Immature natural killer cell (primary cell): Measurements from ENCODE around the gene WFDC5. TPM values are rescaled to one million over a fixed set of nuclear protein-coding genes. Genes with fewer than 3 reads are reported as not detected.

Source experiments
- DNase-seq, 3 donors: peaks; one replicate each; pipeline ENCODE4 v3.0.0; 2022; ENCODE audit warnings: mixed read lengths in 1 of 3
- H3K27ac Mint-ChIP-seq, 6 donors: one replicate each; pipeline ENCODE4 v1.8.0; 2020; ENCODE audit warnings: mixed read lengths in 6 of 6, mild to moderate bottlenecking in 5 of 6, inconsistent platforms in 4 of 6, moderate library complexity in 3 of 6
- H3K27me3 Mint-ChIP-seq, 3 donors: one replicate each; pipeline ENCODE4 v1.8.0; 2020 to 2021; ENCODE audit warnings: low read depth in 3 of 3, mild to moderate bottlenecking in 3 of 3, mixed read lengths in 3 of 3, moderate library complexity in 3 of 3, inconsistent platforms in 1 of 3
- H3K36me3 Mint-ChIP-seq, 3 donors: one replicate each; pipeline ENCODE4 v1.8.0; 2020; ENCODE audit warnings: mixed read lengths in 3 of 3, inconsistent platforms in 2 of 3, mild to moderate bottlenecking in 2 of 3
- H3K4me1 Mint-ChIP-seq, 2 donors: one replicate each; pipeline ENCODE4 v1.8.0; 2020; ENCODE audit warnings: inconsistent platforms in 2 of 2, mild to moderate bottlenecking in 2 of 2, mixed read lengths in 2 of 2, moderate library complexity in 1 of 2
- H3K4me3 Mint-ChIP-seq, 5 donors: one replicate each; pipeline ENCODE4 v1.8.0; 2020; ENCODE audit warnings: mild to moderate bottlenecking in 5 of 5, mixed read lengths in 5 of 5, inconsistent platforms in 3 of 5, moderate library complexity in 3 of 5
- H3K9me3 Mint-ChIP-seq, 6 donors: one replicate each; pipeline ENCODE4 v1.8.0; 2020; ENCODE audit warnings: mild to moderate bottlenecking in 6 of 6, mixed read lengths in 6 of 6, inconsistent platforms in 4 of 6, moderate library complexity in 3 of 6
- polyA plus RNA-seq, 3 donors: library from polyadenylated mRNA; unstranded; fragments of 300-500 nt; fragmentation: Illumina TruSeq; gene quantifications; one replicate each; pipeline ENCODE4 v1.2.3, GENCODE V29; 2021

Gene WFDC5
- polyA plus RNA-seq, 3 donors from 2014 or later = not detected

DNA sequence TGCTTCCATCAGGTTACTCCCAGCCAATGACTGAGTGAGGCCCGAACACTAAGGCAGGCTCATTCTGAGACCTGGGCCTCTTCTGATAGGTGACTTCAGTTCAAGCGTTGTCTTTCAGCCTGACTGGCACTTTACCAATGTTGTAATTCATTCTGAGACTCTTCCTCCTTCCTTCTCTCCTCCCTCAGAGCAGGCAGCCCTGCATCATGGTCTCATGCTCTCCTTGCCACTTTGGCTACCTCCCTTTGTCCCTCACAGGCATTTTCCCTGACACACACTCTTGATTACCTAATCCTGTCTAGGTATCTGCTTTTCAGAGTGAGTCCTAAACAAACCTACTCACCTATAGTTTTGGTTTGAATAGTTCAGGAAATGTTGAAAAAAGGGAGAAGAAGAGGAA is 21.9 kb upstream of the WFDC5 start:
- DNase-seq = no peak
- no peaks in the 10 kb centered on the region for H3K36me3 Mint-ChIP-seq
- no peaks in the 10 kb centered on the region for H3K4me1 Mint-ChIP-seq
- H3K27me3 Mint-ChIP-seq = peaks cover 0 to 8% (median 3%) of the 10 kb centered on the region in 3 donors
- H3K4me3 Mint-ChIP-seq = no peak overlapping the region
- H3K9me3 Mint-ChIP-seq = no peaks in the 10 kb centered on the region
- H3K27ac Mint-ChIP-seq = no peak overlapping the region

GRCh38 chr20:45128099-45128498 is 13.1 kb upstream of the WFDC5 start:
- no peak overlapping the region for H3K27ac Mint-ChIP-seq
- no peaks in the 10 kb centered on the region for H3K4me1 Mint-ChIP-seq
- peaks cover 9 to 16% (median 12%) of the 10 kb centered on the region in 3 donors for H3K27me3 Mint-ChIP-seq
- DNase-seq = no peak
- no peaks in the 10 kb centered on the region for H3K9me3 Mint-ChIP-seq
- no peaks in the 10 kb centered on the region for H3K36me3 Mint-ChIP-seq
- no peak overlapping the region for H3K4me3 Mint-ChIP-seq

DNA sequence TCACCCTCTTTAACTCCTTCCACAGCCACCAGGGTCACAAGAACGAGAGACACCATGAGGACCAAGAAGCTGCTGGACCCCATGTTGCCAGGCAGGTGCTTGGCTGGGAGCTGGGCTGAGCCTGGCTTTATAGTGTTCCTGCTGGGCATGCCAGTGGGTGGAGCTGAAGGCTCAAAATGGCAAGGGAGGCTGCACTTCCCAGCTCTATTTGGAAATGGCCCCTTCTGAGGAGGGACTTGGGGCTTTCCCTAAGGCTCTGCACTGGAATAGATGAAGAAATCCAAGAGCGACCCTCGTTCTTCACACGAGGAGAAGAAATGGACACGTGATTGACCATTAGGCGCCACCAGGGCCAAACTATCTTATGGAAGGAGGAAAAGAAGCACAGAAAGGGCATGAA is 9.4 kb upstream of the WFDC5 start, which contains the start of gene WFDC12:
TSS of gene WFDC12 (minus strand) at position 101 of the 400 bp plus-strand sequence. CDS start at position 83, 18 bp downstream.
- Mint-ChIP-seq H3K4me3 (no peak within 1 kb of the TSS), H3K36me3 (no peaks in the 10 kb centered on the region), H3K27me3 (peaks cover 2 to 14% (median 10%) of the 10 kb centered on the region in 3 donors), H3K9me3 (no peaks in the 10 kb centered on the region), H3K27ac (no peak within 1 kb of the TSS), H3K4me1 (no peaks in the 10 kb centered on the region)
- no peak for DNase-seq

DNA sequence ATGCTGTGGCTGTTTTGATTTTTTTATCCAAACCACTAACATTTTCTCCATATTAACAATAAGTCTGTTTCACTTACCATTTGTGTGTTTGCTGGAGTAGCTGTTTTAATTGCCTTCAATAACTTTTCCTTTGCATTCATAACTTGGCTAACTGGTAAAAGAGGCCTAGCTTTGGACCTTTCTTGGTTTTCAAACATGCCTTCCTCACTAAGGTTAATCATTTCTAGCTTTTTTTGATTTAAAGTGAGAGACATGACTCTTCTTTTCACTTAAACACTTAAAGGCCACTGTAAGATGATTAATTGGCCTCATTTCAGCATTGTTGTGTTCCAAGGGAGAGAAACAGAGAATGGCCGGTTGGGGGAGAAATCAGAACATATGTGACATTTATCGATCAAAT is 6.4 kb upstream of the WFDC5 start:
- H3K9me3 Mint-ChIP-seq = peaks cover 0 to 1% (median 0%) of the 10 kb centered on the region in 6 donors
- H3K4me1 Mint-ChIP-seq = no peaks in the 10 kb centered on the region
- H3K36me3 Mint-ChIP-seq = no peaks in the 10 kb centered on the region
- peaks cover 4 to 15% (median 11%) of the 10 kb centered on the region in 3 donors for H3K27me3 Mint-ChIP-seq
- H3K4me3 Mint-ChIP-seq = no peak overlapping the region
- no peak for DNase-seq
- no peak overlapping the region for H3K27ac Mint-ChIP-seq

- no peak for DNase-seq
- Mint-ChIP-seq H3K9me3 (peaks cover 0 to 1% (median 0%) of the 10 kb centered on the region in 6 donors), H3K4me3 (no peak overlapping the region), H3K36me3 (no peaks in the 10 kb centered on the region), H3K4me1 (no peaks in the 10 kb centered on the region), H3K27ac (no peak overlapping the region), H3K27me3 (peaks cover 5 to 13% (median 7%) of the 10 kb centered on the region in 3 donors)
Measured at GRCh38 chr20:45119556-45120266, 4.7 kb upstream of the WFDC5 start.

DNA sequence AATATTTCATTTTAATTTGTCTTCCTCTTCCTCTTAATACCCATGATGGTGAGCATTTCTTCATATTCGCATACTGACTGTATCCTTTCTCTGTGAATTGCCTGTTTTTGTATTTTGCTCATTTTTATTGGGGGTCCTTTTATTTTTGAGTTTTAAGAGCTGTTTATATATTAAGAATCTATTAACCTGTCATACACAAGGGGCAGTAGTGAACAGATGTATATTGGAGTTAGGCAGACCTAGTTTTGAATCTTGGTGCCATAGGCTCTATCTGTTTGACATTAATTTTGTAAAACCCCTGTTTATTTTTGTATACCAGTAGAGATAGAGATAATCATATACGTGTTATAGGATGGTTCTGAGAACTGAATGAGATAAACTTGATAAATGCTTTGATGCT is 3.1 kb upstream of the WFDC5 start:
- H3K27me3 Mint-ChIP-seq = peaks cover 2 to 9% (median 7%) of the 10 kb centered on the region in 3 donors
- H3K9me3 Mint-ChIP-seq = peaks cover 0 to 1% (median 0%) of the 10 kb centered on the region in 6 donors
- H3K36me3 Mint-ChIP-seq = no peaks in the 10 kb centered on the region
- no peaks in the 10 kb centered on the region for H3K4me1 Mint-ChIP-seq
- no peak for DNase-seq
- H3K4me3 Mint-ChIP-seq = no peak overlapping the region
- H3K27ac Mint-ChIP-seq = no peak overlapping the region

- Mint-ChIP-seq H3K4me1 (no peaks in the 10 kb centered on the region), H3K4me3 (no peak overlapping the region), H3K27ac (no peak overlapping the region), H3K36me3 (no peaks in the 10 kb centered on the region), H3K27me3 (peaks cover 3 to 10% (median 7%) of the 10 kb centered on the region in 3 donors), H3K9me3 (peaks cover 0 to 1% (median 0%) of the 10 kb centered on the region in 6 donors)
- no peak for DNase-seq
Measured at GRCh38 chr20:45117581-45117980, 2.6 kb upstream of the WFDC5 start.

DNA sequence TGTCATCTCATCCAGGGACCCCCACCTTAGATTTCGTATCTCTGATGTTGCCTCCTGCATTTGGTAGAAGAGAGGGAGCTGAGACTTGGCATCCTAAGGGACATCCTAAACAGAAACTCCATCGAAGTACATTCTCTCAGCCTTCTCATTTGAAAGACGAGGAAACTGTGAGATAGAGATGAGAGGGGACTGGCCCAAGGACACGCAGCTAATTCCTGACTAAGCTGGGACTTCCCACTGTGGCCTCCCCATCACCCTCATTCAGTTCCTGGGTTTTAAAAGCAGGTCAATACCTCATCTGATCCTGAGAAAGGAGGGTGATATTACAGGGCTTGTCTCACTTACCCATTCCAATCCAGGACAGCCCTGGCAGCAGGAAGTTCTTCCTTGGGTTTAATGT is 855 bp upstream of the WFDC5 start:
- no peak for DNase-seq
- Mint-ChIP-seq H3K4me3 (no peak overlapping the region), H3K27me3 (peaks cover 3 to 13% (median 7%) of the 10 kb centered on the region in 3 donors), H3K9me3 (peaks cover 0 to 1% (median 0%) of the 10 kb centered on the region in 6 donors), H3K4me1 (no peaks in the 10 kb centered on the region), H3K36me3 (no peaks in the 10 kb centered on the region), H3K27ac (no peak overlapping the region)

GRCh38 chr20:45115386-45115774 is 406 bp upstream of the WFDC5 start:
- no peak overlapping the region for H3K4me3 Mint-ChIP-seq
- H3K4me1 Mint-ChIP-seq = no peaks in the 10 kb centered on the region
- no peak overlapping the region for H3K27ac Mint-ChIP-seq
- DNase-seq = no peak
- H3K27me3 Mint-ChIP-seq = peaks cover 3 to 13% (median 7%) of the 10 kb centered on the region in 3 donors
- H3K36me3 Mint-ChIP-seq = no peaks in the 10 kb centered on the region
- H3K9me3 Mint-ChIP-seq = peaks cover 0 to 1% (median 0%) of the 10 kb centered on the region in 6 donors

- Mint-ChIP-seq H3K4me1 (no peaks in the 10 kb centered on the region), H3K27ac (no peak overlapping the region), H3K4me3 (no peak overlapping the region), H3K9me3 (peaks cover 0 to 1% (median 0%) of the 10 kb centered on the region in 6 donors), H3K27me3 (peaks cover 2 to 10% (median 5%) of the 10 kb centered on the region in 3 donors), H3K36me3 (no peaks in the 10 kb centered on the region)
- no peak for DNase-seq
Measured at GRCh38 chr20:45113865-45114264, 1.1 kb downstream of the WFDC5 start.

GRCh38 chr20:45112754-45113153 is 2.2 kb downstream of the WFDC5 start:
- Mint-ChIP-seq H3K4me3 (no peak overlapping the region), H3K36me3 (no peaks in the 10 kb centered on the region), H3K9me3 (peaks cover 0 to 1% (median 0%) of the 10 kb centered on the region in 6 donors), H3K27me3 (peaks cover 2 to 7% (median 4%) of the 10 kb centered on the region in 3 donors), H3K4me1 (no peaks in the 10 kb centered on the region), H3K27ac (no peak overlapping the region)
- no peak for DNase-seq

DNA sequence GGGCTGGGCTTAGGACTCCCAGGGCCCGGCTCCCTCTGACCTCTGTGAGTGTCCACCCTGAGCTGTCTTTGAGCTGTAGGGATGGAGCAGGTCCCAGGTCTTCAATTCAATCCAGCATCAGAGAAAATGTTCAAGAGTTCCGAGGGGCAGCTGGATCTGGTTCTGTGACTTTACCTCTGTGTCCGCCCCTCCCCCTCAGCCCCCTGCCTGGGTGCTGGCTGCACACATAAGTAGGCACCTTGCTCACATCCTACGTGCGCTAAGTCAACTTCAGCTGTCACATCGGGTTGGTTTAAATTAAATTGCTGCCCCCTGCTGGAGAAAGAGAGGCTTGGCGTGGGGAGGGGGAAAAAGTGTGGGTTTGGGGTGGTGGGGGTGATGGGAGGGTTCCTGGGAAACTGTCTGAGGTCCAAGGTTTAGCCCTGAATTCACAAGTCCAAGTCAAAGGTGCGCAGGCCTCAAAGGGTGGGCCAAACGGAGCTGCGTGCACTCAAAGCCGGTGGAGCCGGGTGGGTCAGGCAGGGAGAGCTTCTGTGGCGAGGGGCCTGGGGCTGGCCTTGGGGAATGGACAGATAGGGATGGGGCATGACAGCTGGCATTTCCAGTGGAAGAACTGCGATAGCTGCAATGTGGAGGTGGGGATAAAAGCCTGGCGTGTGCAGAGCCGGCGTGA is 3.0 kb downstream of the WFDC5 start:
- no peaks in the 10 kb centered on the region for H3K36me3 Mint-ChIP-seq
- no peak overlapping the region for H3K4me3 Mint-ChIP-seq
- no peak for DNase-seq
- H3K4me1 Mint-ChIP-seq = no peaks in the 10 kb centered on the region
- H3K27ac Mint-ChIP-seq = no peak overlapping the region
- peaks cover 0 to 1% (median 0%) of the 10 kb centered on the region in 6 donors for H3K9me3 Mint-ChIP-seq
- H3K27me3 Mint-ChIP-seq = peaks cover 2 to 7% (median 6%) of the 10 kb centered on the region in 3 donors

DNA sequence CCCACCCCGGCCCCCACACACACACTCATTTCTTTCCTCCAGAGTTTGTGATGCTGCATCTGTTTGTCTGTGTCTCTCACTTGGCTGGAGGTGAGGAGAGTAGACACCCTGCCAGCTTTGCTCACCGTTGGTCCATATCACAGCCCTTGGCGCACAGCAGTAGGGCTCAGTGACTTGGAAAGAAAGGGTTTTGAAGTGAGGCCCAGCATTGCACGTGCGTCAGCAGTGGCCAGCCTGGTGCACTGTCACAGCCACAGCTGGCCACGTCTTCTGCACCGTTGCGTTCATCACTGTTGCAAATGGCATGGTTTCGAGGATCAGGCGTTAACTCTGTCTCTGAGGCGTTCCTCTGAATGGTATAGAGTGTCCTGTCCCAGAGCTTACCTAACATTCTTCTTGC is 3.7 kb downstream of the WFDC5 start:
- H3K27ac Mint-ChIP-seq = no peak overlapping the region
- no peak overlapping the region for H3K4me3 Mint-ChIP-seq
- H3K36me3 Mint-ChIP-seq = no peaks in the 10 kb centered on the region
- no peaks in the 10 kb centered on the region for H3K9me3 Mint-ChIP-seq
- DNase-seq = no peak
- H3K4me1 Mint-ChIP-seq = no peaks in the 10 kb centered on the region
- peaks cover 2 to 7% (median 4%) of the 10 kb centered on the region in 3 donors for H3K27me3 Mint-ChIP-seq

DNA sequence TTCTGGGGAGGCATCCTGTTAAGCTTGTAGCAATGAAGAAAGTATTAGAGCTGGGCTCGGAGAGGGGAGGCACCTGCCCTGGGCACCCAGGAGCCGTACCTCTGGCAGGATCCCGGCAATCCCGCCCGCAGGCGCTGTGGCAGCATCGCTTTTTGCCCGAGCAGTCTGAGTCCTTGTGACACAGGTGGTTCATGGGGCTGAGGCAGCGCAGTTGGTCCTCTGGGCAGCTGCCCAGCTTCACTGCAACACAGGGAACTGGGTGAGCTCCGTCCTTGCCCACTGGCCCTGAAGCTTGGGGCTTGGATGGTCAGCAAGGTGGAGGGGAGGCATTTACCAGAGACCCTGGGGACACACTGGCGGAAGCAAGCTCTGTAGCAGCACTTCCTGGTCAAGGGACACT is 4.7 kb downstream of the WFDC5 start:
- Mint-ChIP-seq H3K36me3 (no peaks in the 10 kb centered on the region), H3K9me3 (no peaks in the 10 kb centered on the region), H3K27me3 (peaks cover 2 to 9% (median 4%) of the 10 kb centered on the region in 3 donors), H3K27ac (no peak overlapping the region), H3K4me1 (no peaks in the 10 kb centered on the region), H3K4me3 (no peak overlapping the region)
- no peak for DNase-seq
